WTC11 (cell line): ENCODE data around the gene NRXN2. TPM values are rescaled to one million over a fixed set of nuclear protein-coding genes. Genes with fewer than 3 reads are reported as not detected.

Source experiments
- ATAC-seq: fragments of 200-7000 bp; cut with Tn5 transposase; 2 replicates; pipeline ENCODE4 v1.10.0; 2021; ENCODE audit warnings: mild to moderate bottlenecking, moderate library complexity
- CTCF ChIA-PET: fragments of 300-600 bp; sonication (Branson Sonifier 250); formaldehyde crosslinking; loops from one replicate; lab custom pipeline; 2021; ENCODE audit warnings: antibody characterized with exemption; lab: Charles Lee
- POLR2A ChIA-PET: fragments of 350-600 bp; sonication (Branson Sonifier 250); formaldehyde crosslinking; loops from one replicate; lab custom pipeline; 2021; ENCODE audit warnings: antibody characterized with exemption; lab: Charles Lee
- DNase-seq: peaks from one replicate; pipeline ENCODE4 v3.0.0; 2021; ENCODE audit warnings: low spot score
- H3K27ac Mint-ChIP-seq: 2 replicates; pipeline ENCODE4 v1.8.0; 2021; ENCODE audit warnings: mixed read lengths
- H3K27me3 Mint-ChIP-seq: 2 replicates; pipeline ENCODE4 v1.8.0; 2021; ENCODE audit warnings: low read depth, mild to moderate bottlenecking, moderate library complexity, mixed read lengths
- H3K36me3 Mint-ChIP-seq: 2 replicates; pipeline ENCODE4 v1.8.0; 2021; ENCODE audit warnings: mixed read lengths
- H3K4me1 Mint-ChIP-seq: 2 replicates; pipeline ENCODE4 v1.8.0; 2022; ENCODE audit warnings: mixed read lengths
- H3K4me3 Mint-ChIP-seq: 2 replicates; pipeline ENCODE4 v1.8.0; 2021; ENCODE audit warnings: mild to moderate bottlenecking, moderate library complexity, mixed read lengths
- H3K9me3 Mint-ChIP-seq: 2 replicates; pipeline ENCODE4 v1.8.0; 2021; ENCODE audit warnings: mixed read lengths
- ARID4B ChIP-seq: sonication (generic); formaldehyde crosslinking; IDR thresholded peaks from 2 replicates; pipeline ENCODE4 v1.8.0; 2023; ENCODE audit warnings: missing genetic modification reagents, mild to moderate bottlenecking, borderline replicate concordance
- ATF6 ChIP-seq: sonication (generic); formaldehyde crosslinking; IDR thresholded peaks from 2 replicates; pipeline ENCODE4 v1.8.1; 2023; ENCODE audit warnings: mild to moderate bottlenecking, missing genetic modification reagents
- CDX4 ChIP-seq: fragments of 250-450 bp; sonication (Bioruptor Pico); IDR thresholded peaks from 2 replicates; pipeline ENCODE4 v1.9.0; 2021; ENCODE audit warnings: moderate library complexity, mild to moderate bottlenecking, inconsistent platforms, borderline replicate concordance
- CREB1 ChIP-seq: sonication (generic); formaldehyde crosslinking; IDR thresholded peaks from 2 replicates; pipeline ENCODE4 v1.8.0; 2023; ENCODE audit warnings: mild to moderate bottlenecking, missing genetic modification reagents
- FOXK1 ChIP-seq: sonication (generic); formaldehyde crosslinking; IDR thresholded peaks from 2 replicates; pipeline ENCODE4 v1.8.0; 2022; ENCODE audit warnings: mild to moderate bottlenecking, moderate library complexity, missing genetic modification reagents
- GTF2I ChIP-seq: fragments of 250-450 bp; sonication (Bioruptor Pico); conservative IDR thresholded peaks from 2 replicates; pipeline ENCODE4 v1.4.0; 2021; ENCODE audit warnings: mild to moderate bottlenecking
- MYBL2 ChIP-seq: sonication (generic); formaldehyde crosslinking; IDR thresholded peaks from 2 replicates; pipeline ENCODE4 v1.8.1; 2023; ENCODE audit warnings: mild to moderate bottlenecking, moderate library complexity, missing genetic modification reagents
- NFATC4 ChIP-seq: fragments of 250-450 bp; sonication (Bioruptor Pico); IDR thresholded peaks from 2 replicates; pipeline ENCODE4 v1.9.0; 2021; ENCODE audit warnings: mild to moderate bottlenecking
- NR1H2 ChIP-seq: sonication (generic); formaldehyde crosslinking; IDR thresholded peaks from 2 replicates; pipeline ENCODE4 v1.9.0; 2021; ENCODE audit warnings: mild to moderate bottlenecking, moderate library complexity, missing genetic modification reagents
- NR3C1 ChIP-seq: sonication (generic); formaldehyde crosslinking; conservative IDR thresholded peaks from 2 replicates; pipeline ENCODE4 v1.8.1; 2023; ENCODE audit warnings: low read depth, mild to moderate bottlenecking, missing genetic modification reagents
- RORB ChIP-seq: fragments of 250-450 bp; sonication (Bioruptor Pico); IDR thresholded peaks from 2 replicates; pipeline ENCODE4 v1.9.0; 2021; ENCODE audit warnings: mild to moderate bottlenecking
- TCF7 ChIP-seq: sonication (generic); formaldehyde crosslinking; IDR thresholded peaks from 2 replicates; pipeline ENCODE4 v1.8.0; 2022; ENCODE audit warnings: mild to moderate bottlenecking, low read depth, missing genetic modification reagents, moderate library complexity
- TEAD1 ChIP-seq: sonication (generic); formaldehyde crosslinking; IDR thresholded peaks from 2 replicates; pipeline ENCODE4 v1.8.0; 2022; ENCODE audit warnings: mild to moderate bottlenecking, missing genetic modification reagents
- ZNF317 ChIP-seq: sonication (generic); formaldehyde crosslinking; IDR thresholded peaks from 2 replicates; pipeline ENCODE4 v1.8.1; 2023; ENCODE audit warnings: low read depth, mild to moderate bottlenecking, moderate library complexity, missing genetic modification reagents, borderline replicate concordance
- ZNF396 ChIP-seq: fragments of 250-450 bp; sonication (Bioruptor Pico); IDR thresholded peaks from 2 replicates; pipeline ENCODE4 v1.8.0; 2021; ENCODE audit warnings: mild to moderate bottlenecking, moderate library complexity, borderline replicate concordance
- total RNA-seq: library from RNA; stranded (reverse); gene quantifications from 3 replicates; pipeline ENCODE4 v1.2.3, GENCODE V29; 2021
- TF ChIP-seq, protein P1 (sequence below): fragments of 200-600 bp; IDR thresholded peaks from 2 replicates; pipeline ENCODE4 v1.8.0; 2022; ENCODE audit warnings: antibody characterized with exemption
- TF ChIP-seq, protein P2 (sequence below): sonication (generic); formaldehyde crosslinking; IDR thresholded peaks from 2 replicates; pipeline ENCODE4 v1.8.0; 2022; ENCODE audit warnings: mild to moderate bottlenecking, missing genetic modification reagents

NRXN2 gene
- total RNA-seq, 1 experiment from 2014 or later = 8.6 TPM

- TF ChIP-seq, protein P1, sequence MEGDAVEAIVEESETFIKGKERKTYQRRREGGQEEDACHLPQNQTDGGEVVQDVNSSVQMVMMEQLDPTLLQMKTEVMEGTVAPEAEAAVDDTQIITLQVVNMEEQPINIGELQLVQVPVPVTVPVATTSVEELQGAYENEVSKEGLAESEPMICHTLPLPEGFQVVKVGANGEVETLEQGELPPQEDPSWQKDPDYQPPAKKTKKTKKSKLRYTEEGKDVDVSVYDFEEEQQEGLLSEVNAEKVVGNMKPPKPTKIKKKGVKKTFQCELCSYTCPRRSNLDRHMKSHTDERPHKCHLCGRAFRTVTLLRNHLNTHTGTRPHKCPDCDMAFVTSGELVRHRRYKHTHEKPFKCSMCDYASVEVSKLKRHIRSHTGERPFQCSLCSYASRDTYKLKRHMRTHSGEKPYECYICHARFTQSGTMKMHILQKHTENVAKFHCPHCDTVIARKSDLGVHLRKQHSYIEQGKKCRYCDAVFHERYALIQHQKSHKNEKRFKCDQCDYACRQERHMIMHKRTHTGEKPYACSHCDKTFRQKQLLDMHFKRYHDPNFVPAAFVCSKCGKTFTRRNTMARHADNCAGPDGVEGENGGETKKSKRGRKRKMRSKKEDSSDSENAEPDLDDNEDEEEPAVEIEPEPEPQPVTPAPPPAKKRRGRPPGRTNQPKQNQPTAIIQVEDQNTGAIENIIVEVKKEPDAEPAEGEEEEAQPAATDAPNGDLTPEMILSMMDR = no peak
- no peak for TF ChIP-seq ATF6 (CRISPR knock-in tag)
- no peak for TF ChIP-seq NFATC4 (CRISPR knock-in tag)
- no peak for TF ChIP-seq NR1H2 (CRISPR knock-in tag)
- TF ChIP-seq, protein P2, sequence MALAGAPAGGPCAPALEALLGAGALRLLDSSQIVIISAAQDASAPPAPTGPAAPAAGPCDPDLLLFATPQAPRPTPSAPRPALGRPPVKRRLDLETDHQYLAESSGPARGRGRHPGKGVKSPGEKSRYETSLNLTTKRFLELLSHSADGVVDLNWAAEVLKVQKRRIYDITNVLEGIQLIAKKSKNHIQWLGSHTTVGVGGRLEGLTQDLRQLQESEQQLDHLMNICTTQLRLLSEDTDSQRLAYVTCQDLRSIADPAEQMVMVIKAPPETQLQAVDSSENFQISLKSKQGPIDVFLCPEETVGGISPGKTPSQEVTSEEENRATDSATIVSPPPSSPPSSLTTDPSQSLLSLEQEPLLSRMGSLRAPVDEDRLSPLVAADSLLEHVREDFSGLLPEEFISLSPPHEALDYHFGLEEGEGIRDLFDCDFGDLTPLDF (CRISPR knock-in tag) = no peak
- TF ChIP-seq GTF2I (CRISPR knock-in tag) = no peak
- TF ChIP-seq ZNF396 (CRISPR knock-in tag) = no peak
Observed at GRCh38 chr11:64771861-64772260, 48.9 kb upstream of the NRXN2 start (continued).

- Mint-ChIP-seq H3K4me3 (no peak overlapping the region), H3K36me3 (peaks cover 90% of the 10 kb centered on the region)
Observed at GRCh38 chr11:64770120-64770519, 47.1 kb upstream of the NRXN2 start.

DNA sequence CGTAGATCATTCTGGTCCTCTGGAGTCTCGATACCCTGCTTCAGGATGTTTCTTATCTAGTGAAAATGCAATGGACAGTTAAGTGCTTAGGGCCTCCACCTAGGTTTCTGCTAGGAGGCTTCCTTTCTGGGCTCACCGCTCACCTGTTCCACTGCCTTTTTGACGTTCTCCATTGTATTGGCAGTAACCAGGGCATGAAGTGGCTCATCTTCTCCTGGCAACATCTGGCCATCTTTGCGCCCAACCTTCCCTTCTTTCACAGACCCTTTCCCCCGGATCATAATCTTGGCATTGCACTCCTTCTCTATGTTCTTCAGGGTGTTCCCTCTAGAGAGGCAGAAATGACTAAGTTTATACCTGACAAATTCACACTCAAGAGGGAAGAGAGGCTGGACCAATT is 46.3 kb upstream of the NRXN2 start:
- H3K4me3 Mint-ChIP-seq = no peak overlapping the region

More at GRCh38 chr11:64770120-64770519, 47.1 kb upstream of the NRXN2 start:
- no peak for ATAC-seq
- Mint-ChIP-seq H3K9me3 (no peaks in the 10 kb centered on the region), H3K4me1 (peaks cover 25% of the 10 kb centered on the region), H3K27ac (peak overlapping the region; percentile 29; the same call in 1 of the 2 replicates), H3K27me3 (no peaks in the 10 kb centered on the region)
- ChIA-PET POLR2A (no interaction called here), CTCF (interaction anchor here (1.3 to 1.4 kb wide), 2 partner anchors 27 to 29 kb away, joined by 3 to 4 read pairs; no protein-coding TSS in a partner anchor)
- peak; percentile 5 for DNase-seq
- TF ChIP-seq ZNF317 (CRISPR knock-in tag) (no peak), RORB (CRISPR knock-in tag) (no peak), NR3C1 (CRISPR knock-in tag) (no peak), ATF6 (CRISPR knock-in tag) (no peak)

More for the DNA sequence above, 46.3 kb upstream of the NRXN2 start:
- peaks cover 90% of the 10 kb centered on the region for H3K36me3 Mint-ChIP-seq
- POLR2A ChIA-PET = no interaction called here
- no peak for TF ChIP-seq CREB1
- TF ChIP-seq TCF7 (CRISPR knock-in tag) = no peak
- no peak for TF ChIP-seq ATF6 (CRISPR knock-in tag)
- TF ChIP-seq FOXK1 (CRISPR knock-in tag) = no peak
- TF ChIP-seq RORB (CRISPR knock-in tag) = no peak
- TF ChIP-seq TEAD1 (CRISPR knock-in tag) = no peak
- TF ChIP-seq CDX4 (CRISPR knock-in tag) = no peak
- no peak for TF ChIP-seq MYBL2 (CRISPR knock-in tag)
- no peak for TF ChIP-seq ARID4B (CRISPR knock-in tag)
- TF ChIP-seq, all 79 proteins: peak for 0
- Mint-ChIP-seq H3K27ac (peak overlapping the region; percentile 84), H3K9me3 (no peaks in the 10 kb centered on the region), H3K27me3 (no peaks in the 10 kb centered on the region), H3K4me1 (peaks cover 33% of the 10 kb centered on the region)
- DNase-seq = no peak
- ATAC-seq = no peak
- CTCF ChIA-PET = interaction anchor here (1.4 kb wide), 1 partner anchor 26 kb away, joined by 4 read pairs; no protein-coding TSS in a partner anchor
